OCI-M1 (cell line): ENCODE results near the gene SAP25.
"Not testable (repeated sequence)": the region's sequence is repeated elsewhere in the genome, so short reads cannot be mapped to it uniquely, and the experiment has no call there.

Source experiments
- DNase-seq: peaks from one replicate; lab custom pipeline; 2025; lab: John Stamatoyannopoulos, UW

The SAP25 gene

DNA sequence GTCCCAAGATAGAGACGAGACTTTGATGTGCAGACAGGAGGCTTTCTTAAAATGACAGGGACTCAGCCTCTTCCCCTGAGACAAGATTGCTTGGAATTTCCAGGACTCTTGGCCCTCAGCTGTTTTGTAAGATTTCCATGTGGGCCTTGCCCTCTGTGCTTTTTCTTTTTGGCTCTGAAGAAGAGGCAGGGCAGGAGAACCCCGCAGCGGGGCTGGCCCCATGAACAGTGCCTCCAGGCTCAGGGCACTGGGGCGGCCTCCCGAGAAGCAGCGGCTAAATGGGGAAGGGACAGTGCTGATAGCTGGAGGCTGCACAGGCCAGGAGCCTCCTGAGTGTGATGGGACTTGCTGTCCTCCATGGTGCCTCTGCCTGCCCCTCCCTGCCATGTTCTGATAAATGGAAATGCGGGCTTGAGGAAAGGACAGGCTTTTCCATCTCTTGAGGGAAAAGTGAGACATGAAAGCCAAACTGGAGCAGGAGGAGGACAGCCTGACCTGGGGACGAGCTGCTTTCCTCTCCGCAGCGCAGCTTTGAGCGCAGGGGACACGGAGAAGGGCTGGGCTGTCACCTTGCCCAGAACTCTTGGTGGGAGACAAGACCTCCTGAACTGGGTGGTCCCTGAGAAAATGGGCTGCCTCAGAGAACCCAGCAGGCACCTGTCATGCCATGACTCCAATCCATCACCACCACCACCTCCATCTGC, 12.1 kb downstream of the SAP25 start:
- DNase-seq, result no peak

DNA sequence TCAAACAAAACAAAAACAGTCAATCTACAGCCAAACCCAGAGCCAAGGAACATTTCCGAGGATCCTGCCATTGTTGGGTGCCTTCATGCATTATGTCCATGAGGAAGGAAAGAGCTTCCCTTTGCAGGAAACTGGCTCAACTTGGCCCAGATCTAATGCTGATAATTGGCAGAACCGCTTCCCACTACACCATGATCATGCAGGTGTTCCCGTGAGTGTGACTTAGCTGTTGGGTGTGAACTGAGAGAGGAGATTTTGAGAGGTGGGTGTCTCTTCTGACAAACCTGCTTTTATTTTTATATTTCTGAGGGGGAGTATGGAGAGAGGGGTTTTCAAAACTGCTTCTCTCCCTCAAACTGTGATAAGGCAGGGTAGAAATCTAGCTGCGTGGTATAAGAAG, 14.6 kb downstream of the SAP25 start:
- DNase-seq, result no peak

DNA sequence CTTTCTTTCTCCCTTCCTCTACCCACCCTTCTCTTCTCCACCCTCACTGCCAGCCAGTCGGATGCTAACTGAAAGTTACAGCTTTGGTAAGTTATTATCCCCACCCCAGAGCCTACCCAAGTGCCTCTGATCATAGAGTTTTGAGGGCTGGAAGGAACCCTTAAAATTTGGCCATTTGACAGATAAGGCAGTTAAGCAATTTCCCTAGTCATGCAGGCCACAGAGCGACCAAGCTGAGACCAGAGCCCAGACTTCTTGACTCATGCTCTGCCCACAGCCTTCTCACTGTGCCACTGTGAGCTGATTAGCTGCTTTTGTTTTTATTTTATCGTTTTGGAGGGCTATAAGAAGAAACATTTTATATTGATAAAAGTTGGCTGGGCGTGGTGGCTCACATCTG, 17.2 kb downstream of the SAP25 start:
- DNase-seq, result peak; percentile 92

DNA sequence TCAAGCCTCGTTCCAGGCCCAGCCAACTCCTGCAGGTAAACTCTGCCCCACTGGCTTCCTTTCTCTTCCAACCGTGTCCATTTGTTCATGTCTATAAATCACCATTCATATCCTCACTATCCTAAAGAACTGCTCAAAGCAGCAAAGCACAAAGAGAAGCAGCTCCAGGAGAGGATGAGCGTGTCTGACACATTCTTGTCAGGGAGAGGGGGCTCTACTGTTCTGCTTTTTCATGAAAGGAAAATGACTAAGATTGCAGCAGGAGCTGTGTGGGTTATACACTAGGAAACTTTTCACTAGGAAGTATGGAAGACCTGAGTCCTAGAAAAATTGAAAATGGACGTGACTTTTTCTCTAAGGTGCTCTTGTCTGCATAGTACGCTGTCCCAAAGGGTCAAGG, 18.0 kb downstream of the SAP25 start:
- no peak for DNase-seq

DNA sequence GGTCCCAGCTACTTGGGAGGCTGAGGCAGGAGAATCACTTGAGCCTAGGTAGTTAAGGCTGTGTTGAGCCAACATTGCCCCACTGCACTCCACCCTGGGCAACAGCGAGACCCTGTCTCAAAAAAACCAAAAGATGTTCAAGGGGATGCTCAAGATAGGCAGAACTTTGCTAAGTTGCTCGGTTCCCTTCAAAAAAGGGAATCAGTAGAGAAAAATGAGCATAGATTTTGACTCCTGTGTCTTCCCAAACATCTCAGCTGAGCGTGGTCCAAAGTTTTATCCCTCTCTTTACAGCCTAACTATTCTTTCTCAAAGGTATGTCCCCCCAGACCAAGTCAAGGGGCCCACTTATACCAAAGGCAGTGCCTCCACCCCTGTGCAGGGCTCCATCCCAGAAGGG, 20.7 kb downstream of the SAP25 start:
- no peak for DNase-seq

DNA sequence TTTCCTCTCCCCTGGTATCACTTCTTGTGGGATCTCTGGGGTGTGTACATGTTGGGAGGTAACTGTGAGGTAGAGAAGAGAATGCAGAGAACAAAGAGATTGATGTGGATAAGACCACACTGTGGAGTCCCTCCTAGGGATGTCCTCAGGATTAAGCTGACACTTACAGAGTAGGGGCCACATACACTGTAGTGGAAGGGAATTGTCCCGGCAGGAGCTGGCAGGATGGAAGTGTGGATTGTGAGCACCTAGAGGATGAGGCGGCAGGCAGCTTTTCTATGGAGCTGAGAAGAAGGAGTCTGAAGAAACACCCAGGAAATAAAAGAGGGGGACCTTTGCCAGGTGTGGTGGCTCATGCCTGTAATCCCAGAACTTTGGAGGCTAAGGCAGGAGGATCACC, 21.2 kb downstream of the SAP25 start:
- no peak for DNase-seq

DNA sequence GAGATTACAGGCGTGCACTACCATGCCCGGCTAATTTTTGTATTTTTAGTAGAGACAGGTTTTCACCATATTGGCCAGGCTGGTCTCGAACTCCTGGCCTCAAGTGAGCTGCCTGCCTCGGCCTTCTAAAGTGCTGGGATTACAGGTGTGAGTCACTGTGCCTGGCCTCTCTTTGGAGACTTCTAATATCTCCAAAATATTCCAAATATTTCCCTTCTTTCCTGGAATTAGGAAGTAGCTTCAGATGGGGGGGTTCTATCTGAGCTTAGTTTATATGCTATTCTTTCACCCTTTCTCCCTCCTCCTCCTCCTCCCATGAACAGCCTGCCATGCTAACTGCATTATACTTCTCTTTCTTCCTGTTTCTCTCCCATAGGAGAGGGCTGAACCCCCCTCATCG, 25.3 kb downstream of the SAP25 start:
- not testable (repeated sequence) for DNase-seq

DNA sequence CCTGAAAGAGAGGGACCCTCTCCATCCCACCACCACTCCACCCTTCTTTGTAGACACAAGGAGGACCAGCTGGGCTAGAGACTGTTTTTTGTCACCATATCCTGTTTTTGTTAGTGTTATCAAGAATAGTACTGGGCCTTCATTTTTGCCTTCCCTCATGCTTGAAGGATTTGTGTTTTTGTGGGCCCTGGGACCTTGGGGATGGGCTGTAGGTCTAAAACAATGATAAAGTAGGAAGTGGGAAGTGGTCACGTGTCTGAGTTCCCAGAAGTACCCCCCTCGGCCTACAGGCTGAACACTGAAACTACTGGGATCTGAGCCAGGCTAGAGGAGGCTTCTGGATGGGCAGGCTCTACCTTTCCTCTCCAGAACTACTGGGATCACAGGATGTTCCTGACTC, 25.8 kb downstream of the SAP25 start:
- peak; percentile 91 for DNase-seq

DNA sequence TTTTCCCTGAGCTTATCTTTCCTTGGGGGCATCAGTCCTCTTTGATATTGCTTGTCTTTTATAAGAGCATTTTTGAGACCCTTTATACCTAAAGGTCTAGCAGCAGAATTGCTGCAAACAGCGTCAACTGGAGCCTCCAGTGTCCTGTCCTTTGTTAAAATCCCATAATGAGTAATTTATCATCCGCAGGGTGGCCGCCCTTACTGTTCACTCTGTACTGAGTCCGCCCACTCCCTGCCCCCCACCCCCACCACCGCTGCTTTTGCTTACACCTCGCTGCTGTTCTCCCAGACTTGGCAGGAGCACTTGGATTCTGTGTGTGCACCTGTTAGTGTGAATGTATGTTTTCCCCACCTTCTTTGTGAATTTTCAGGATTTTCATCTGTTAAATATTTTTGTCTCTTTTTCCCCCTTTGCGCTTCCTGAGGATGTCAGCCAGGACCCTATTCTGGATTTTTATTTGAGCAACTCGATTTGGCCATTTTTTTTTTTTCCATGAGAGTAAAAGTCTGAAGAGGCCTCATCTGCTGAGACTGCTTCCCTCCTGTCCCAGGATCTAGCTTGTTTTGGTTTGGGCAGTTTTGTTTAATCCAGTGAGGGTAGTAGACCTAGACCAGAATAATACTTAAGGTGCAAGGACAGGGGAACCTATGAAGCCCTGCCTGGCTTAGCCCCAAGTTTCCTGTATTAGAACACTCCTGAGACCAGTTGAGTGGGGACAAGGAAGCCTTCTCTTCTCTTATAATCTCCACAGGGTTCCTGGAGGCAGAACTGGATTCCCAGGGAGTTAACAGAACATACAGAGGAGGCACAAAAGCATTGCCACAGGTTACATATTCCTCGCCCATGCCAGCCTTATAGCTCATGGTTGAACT, 26.5 kb downstream of the SAP25 start:
- peak; percentile 70 for DNase-seq

DNA sequence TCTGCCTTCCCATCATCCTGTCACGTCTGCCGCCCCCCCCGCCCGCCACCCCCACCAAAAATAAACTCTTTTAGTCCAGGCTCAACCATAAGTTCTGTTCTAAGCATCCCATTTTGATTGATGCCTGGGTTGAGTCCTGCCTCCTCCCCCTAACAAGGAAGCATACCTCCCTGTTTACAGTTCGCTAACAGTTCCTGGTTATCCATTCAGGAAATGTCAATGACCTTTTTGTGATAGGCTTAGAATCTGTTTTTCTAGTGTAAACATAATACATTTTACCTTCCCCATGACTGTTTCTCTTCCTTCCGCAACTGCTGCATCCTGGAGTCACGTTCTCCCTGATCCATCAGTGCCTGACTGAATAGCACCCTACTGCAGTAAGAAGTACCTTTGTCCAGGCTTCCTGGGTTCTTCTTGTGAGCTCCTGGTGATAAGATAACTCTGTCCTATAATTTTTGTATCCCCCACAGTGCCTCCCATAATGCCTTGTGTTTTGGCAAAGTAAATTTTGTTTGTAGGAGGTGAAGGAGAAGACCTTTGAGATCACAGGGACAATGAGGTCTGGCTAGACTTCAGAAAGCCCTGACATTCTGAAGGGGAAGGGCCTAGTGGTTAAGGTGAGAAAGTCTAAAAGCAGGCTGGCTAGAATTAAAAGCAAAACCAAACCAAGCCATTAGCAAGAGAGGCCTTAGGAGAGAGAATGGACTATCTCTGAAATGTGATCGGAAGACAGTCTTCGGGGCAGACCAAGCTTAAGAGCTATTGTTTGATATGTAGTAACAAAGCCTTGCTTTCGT, 27.4 kb downstream of the SAP25 start:
- DNase-seq, result peak; percentile 89

DNA sequence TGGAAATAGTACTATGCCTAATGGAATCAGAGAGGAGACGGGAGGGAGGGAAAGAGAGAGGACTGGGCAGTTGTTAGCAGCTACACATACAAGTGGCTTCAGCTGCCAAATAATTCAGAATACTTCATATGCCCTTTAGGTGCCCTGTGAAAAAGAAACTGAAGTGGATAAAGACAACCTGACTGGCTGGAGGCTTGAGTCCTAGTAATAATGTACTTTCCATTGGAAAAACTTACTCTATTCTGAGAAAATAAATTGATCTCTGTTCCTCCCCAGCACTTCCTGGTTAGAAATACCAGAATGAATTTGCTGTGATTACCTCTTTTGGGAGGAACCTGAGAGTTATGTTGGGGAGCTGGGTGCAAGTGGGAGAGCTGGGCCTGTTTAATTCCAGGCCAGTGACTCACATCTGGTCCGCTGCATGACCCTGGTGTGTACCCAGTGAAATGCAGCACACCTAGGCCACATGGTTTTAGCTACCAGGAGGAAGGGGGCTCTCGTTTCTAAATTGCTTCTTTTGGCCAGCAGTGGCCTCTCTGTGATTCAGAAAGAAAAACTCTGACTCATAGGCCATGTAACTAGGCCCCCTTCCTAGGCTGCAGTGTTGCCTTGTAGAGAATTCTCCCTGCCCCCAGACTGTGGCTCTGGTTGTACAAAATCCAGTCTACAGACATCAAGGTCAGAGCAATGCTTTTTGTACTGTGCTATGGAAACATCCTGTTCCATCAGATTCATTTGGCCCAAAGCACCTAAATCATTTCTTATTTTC, 28.2 kb downstream of the SAP25 start:
- peak; percentile 83 for DNase-seq

DNA sequence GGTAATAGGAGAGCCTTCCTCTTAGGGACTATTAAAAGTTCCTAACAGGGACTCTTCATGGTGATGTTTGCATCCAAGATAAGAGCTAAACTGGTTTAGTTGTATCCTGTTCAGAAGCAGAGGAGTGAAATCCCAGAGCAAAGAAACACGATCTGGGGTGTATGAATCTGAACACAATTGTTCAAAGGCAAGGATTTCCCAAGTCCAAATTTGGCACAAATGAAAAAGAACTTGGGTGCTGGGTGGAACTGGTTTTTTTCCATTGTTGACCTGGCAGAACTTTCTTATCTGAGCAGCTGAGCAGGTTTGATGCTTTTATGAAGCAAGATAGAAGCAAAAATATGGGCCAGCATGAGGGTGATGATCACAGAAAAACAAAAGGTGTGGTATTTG, 28.7 kb downstream of the SAP25 start:
- DNase-seq, result no peak

DNA sequence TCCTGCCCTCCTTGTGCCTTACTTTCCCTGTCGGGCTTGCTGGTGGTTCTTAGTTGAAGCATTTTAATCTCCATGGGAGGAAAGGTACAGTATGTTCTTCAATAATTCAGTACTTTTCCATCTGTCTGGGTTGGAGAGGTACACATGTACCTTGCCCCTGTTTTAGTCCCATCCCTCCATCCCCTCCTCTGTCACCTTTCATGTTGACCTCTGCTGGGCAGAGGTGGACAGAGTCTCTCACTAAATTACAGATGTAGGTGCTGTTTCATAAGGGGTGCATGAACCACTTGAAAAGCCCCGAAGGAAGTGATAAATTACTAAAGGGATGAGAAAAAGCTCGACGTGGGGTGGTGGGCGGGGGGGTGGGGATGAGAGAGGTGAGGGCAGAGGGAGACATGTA, 29.3 kb downstream of the SAP25 start:
- DNase-seq, result no peak

DNA sequence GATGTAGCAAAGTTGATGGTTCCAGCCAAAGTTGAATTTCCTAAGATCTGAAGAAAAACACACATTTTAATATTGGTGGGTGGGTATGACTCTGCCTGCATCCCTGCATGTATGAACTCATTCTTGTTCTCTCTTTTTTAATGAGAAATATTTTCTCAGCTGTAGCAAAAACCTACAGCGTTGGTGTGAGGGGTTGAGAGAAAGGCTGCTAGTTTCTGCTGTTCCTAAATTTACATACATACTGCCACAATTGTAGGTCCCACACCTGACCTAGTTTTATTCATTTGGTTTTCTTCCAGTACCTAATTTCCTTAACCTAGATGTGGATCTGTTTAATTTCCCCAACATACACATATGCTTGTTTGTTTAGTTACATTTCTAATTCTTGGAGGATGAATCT, 30.1 kb downstream of the SAP25 start:
- no peak for DNase-seq

DNA sequence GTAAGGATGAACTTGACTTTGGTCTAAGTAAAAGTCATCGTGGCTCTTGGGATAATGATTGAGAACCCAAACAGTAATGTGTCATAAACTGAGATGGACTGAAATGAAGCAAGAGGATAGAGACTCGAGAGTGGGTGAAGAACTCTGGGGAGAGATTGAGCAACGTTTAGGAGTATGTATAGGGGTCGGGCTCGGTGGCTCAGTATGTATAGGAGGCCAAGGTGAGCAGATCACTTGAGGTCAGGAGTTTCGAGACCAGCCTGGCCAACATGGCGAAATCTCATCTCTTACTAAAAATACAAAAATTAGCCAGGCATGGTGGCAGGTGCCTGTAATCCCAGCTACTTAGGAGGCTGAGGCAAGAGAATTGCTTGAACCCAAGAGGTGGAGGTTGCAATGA, 32.4 kb downstream of the SAP25 start:
- DNase-seq, result not testable (repeated sequence)

DNA sequence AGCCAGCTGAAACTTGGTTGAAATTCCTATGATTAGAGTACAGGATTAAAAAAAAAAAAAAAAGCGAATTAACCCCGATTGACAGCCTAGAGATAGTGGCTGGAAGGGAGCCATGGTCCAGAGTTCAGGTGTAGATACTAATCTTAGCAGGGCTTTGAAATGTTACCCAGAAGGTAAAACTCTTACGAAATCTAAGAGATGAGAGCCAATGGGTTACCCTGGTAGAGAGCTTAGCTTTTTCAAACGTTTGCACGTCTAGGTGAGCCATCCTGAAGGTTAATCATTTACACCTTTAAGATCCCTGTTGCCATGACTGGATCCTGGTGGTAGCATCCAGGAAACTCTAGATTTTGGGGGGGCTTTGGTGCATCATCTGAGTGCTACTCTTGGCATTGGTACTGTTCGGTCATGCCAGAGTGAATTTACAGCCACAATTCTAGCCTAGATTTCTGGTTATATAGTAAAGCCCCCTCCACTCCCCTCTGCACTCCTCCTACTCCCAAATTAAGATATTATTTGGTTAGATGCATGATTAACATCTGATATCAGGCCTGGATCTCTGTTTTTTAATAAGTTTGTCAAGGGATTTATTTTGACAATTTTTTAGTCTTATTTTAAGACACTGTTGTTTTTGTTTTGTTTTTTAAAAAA, 33.5 kb downstream of the SAP25 start:
- no peak for DNase-seq

DNA sequence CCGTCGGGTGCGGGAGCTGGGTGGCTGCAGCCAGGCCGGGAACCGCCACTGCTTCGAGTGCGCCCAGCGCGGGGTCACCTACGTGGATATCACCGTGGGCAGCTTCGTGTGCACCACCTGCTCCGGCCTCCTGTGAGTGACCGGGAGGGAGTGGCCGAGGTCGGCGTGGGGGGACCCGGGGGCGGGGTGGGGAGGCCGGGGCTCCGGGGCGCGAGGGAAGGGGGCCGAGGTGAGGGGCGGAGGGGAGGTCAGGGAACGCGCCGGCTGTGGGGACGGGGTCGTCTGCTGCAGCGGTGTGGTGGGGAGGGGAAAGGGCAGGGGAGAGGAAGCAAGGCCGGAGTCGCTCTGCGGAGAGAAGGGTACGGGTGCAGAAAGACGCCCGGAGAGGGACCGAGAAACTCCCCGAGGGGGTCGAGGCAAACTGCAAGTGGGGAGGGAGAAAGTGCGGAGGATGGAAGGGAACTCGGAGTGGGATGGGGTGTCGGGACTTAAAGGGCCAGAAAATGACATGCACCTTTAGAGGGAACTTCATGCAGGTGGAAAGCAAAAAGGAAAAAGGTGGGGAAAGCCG, 34.2 kb downstream of the SAP25 start:
- DNase-seq, result no peak

DNA sequence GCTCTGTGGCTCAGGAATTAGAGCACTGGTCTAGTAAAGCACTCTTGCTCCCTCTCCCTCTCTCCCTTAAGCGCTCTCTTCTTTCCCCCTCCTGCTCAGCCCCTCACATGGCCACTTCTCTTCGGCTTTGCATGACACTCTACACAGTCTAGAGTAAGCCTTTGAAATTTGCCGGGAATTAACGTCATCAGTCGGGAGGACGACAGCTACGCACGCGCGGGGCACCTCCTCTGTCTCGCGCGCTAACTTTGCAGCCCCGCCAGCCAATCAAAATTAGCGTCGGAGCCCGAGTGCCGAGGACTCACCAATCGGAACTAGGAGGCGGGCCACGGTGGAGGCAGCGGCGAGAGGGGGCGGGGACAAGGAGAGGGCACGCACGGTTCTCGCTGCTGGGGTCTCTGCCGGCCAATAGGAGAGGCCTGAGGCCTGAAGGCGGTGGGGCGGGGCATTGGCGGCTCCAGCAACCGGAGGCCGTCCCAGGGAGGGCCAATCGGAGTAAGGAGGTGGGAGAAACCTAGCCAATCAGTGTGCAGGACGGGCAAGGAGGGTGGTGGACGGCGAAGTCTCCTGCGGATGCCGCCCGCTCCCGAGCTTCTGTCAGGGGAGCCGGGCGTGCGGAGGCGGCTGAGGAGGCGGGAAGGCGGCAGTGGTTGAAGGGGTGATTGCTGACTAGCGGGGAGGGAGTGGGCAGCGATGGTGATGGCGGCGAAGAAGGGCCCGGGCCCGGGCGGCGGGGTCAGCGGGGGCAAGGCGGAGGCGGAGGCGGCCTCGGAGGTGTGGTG, 34.9 kb downstream of the SAP25 start, which contains the start of gene AGFG2:
AGFG2 (plus strand) TSS at position 550 of the 782 bp plus-strand sequence; CDS start at position 694, 144 bp downstream.
- DNase-seq, result peak; percentile 100

DNA sequence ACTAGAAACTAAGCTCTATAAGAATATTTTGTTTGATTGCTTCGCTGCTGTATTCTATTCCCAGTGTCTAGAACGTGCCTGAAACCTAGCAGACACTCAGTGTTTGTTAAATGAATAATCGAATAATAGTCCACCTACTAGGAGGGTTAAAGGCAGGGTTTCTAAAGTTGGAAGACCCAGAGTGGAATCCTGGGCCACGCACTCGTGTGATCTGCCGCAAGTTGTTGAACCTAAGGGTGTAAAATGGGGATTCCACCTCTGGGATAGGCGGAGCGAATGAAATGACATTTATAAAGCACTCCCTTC, 35.4 kb downstream of the SAP25 start:
- no peak for DNase-seq

DNA sequence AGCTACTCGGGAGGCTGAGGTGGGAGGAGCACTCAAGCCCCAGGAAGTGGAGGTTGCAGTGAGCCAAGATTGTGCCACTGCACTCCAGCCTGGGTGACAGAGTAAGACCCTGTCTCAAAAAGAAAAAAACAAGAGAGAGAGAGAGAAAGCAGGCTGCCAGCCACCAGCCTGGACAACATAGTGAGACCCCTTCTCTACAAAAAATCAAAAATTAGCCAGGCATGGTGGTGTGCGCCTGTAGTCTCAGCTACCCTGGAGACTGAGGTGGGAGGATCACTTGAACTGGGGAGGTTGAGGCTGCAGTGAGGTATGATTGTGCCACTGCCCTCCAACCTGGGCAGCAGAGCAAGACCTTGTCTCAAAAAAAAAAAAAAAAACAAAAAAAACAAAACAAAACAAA, 37.0 kb downstream of the SAP25 start:
- DNase-seq, result not testable (repeated sequence)
